Prostate gland (tissue), 2 donors: ENCODE results near the gene GPR146.

Experiments
- POLR2A ChIP-seq: fragments of 450-650 bp; IDR thresholded peaks from one replicate; pipeline ENCODE4 v1.6.1; 2016; ENCODE audit warnings: antibody characterized with exemption, mild to moderate bottlenecking
- TF ChIP-seq, protein P1 (sequence below), 4 experiments: fragments of 200-600 bp in 2 of 4; fragments of 450-650 bp in 2 of 4; sonication (generic) in 2 of 4; IDR thresholded peaks; 1 replicate in 3 of 4; 2 replicates in 1 of 4; pipeline ENCODE4 v1.5.1; 2016 to 2019; ENCODE audit warnings: antibody characterized with exemption in 4 of 4, mild to moderate bottlenecking in 2 of 4, moderate library complexity in 2 of 4

DNA sequence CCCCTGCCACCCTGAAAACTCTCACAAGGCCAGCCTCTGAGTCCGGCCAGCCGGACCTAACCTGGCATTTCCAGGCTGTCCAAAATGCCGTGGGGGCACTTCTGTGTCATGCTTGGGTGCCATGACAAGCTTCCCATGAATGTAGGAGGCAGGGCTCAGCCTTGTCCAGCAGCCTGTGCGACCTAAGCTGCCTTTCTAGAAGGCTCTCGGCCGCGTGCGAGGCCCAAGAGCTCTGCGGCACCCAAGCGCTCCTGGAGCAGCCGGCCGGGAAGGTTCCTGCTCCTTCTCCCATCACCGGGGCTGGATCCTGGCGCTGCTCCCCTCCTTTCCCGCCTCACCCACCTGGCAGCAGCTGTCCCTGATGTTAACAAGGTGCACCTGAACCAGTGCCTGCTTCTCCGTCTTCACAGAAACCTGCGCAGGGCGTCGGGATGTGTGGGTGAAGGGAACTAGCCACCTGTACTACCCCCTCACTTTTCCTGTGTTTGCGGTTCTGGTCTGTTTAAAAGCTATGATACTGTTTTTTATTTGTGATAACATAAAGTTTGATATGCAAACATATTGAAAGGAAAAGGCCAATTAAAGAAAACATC lies 49.7 kb downstream of the GPR146 start:
- no peak for TF ChIP-seq POLR2A
- TF ChIP-seq, protein P1, sequence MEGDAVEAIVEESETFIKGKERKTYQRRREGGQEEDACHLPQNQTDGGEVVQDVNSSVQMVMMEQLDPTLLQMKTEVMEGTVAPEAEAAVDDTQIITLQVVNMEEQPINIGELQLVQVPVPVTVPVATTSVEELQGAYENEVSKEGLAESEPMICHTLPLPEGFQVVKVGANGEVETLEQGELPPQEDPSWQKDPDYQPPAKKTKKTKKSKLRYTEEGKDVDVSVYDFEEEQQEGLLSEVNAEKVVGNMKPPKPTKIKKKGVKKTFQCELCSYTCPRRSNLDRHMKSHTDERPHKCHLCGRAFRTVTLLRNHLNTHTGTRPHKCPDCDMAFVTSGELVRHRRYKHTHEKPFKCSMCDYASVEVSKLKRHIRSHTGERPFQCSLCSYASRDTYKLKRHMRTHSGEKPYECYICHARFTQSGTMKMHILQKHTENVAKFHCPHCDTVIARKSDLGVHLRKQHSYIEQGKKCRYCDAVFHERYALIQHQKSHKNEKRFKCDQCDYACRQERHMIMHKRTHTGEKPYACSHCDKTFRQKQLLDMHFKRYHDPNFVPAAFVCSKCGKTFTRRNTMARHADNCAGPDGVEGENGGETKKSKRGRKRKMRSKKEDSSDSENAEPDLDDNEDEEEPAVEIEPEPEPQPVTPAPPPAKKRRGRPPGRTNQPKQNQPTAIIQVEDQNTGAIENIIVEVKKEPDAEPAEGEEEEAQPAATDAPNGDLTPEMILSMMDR (IDR thresholded peaks at IDR 0.05), result no peak
